Effector memory CD8-positive, alpha-beta T cell (primary cell): ENCODE measurements around the gene ZNF679.
A peak's percentile ranks its signal among the peaks of the same experiment; 100 is the strongest.
"Not testable (repeated sequence)": the region's sequence is repeated elsewhere in the genome, so short reads cannot be mapped to it uniquely, and the experiment has no call there.

Experiments
- ATAC-seq: fragments of 150-1000 bp; cut with Tn5 transposase; replicated peaks from 2 replicates; pipeline ENCODE4 v1.10.0; 2021; ENCODE audit warnings: mild to moderate bottlenecking, moderate library complexity
- DNase-seq, 3 experiments: peaks; one replicate each; pipeline ENCODE4 v3.0.0; 2021
- H3K27ac Mint-ChIP-seq, 2 donors: one replicate each; pipeline ENCODE4 v1.8.0; 2022; ENCODE audit warnings: mild to moderate bottlenecking in 2 of 2, mixed read lengths in 2 of 2, moderate library complexity in 2 of 2
- H3K27me3 Mint-ChIP-seq, 2 donors: one replicate each; pipeline ENCODE4 v1.8.0; 2022; ENCODE audit warnings: mixed read lengths in 2 of 2
- H3K36me3 Mint-ChIP-seq: one replicate; pipeline ENCODE4 v1.8.0; 2022; ENCODE audit warnings: mild to moderate bottlenecking, moderate library complexity, mixed read lengths; ENCODE audit not compliant: insufficient read depth
- H3K4me1 Mint-ChIP-seq, 2 donors: one replicate each; pipeline ENCODE4 v1.8.0; 2022; ENCODE audit warnings: low read depth in 2 of 2, mixed read lengths in 2 of 2
- H3K4me3 Mint-ChIP-seq, 2 donors: one replicate each; pipeline ENCODE4 v1.8.0; 2022; ENCODE audit warnings: mild to moderate bottlenecking in 2 of 2, mixed read lengths in 2 of 2, moderate library complexity in 2 of 2
- H3K9me3 Mint-ChIP-seq, 2 donors: one replicate each; pipeline ENCODE4 v1.8.0; 2022; ENCODE audit warnings: mixed read lengths in 2 of 2

Gene ZNF679

DNA sequence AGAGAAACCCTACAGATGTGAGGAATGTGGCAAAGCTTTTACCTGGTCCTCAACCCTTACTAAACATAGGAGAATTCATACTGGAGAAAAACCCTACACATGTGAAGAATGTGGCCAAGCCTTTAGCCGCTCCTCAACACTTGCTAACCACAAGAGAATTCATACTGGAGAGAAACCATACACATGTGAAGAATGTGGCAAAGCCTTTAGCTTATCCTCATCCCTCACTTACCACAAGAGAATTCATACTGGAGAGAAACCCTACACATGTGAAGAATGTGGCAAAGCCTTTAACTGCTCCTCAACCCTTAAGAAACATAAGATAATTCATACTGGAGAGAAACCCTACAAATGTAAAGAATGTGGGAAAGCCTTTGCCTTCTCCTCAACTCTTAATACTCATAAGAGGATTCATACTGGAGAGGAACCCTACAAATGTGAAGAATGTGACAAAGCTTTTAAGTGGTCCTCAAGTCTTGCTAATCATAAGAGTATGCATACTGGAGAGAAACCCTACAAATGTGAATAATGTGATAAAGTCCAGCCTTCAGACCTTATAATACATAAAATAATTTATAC, 38.2 kb downstream of the ZNF679 start:
- DNase-seq: no peak

DNA sequence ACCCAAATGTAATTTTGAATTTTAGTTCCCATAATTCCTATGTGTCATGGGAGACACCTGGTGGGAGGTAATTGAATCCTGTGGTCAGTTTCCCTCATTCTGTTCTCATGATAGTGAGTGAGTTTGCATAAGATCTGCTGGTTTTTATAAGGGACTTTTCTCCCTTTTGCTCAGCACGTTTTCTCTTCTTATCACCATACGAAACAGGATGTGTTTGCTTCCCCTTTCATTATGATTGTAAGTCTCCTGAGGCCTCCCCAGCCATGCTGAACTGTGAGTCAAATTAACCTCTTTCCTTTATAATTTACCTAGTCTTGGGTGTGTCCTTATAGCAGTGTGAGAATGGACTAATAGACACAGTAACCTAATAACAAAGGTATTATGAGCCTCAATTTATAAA, 49.4 kb downstream of the ZNF679 start:
- Mint-ChIP-seq H3K27ac (no peak overlapping the region), H3K27me3 (no peaks in the 10 kb centered on the region), H3K4me3 (no peak overlapping the region), H3K4me1 (no peaks in the 10 kb centered on the region), H3K36me3 (no peaks in the 10 kb centered on the region), H3K9me3 (no peaks in the 10 kb centered on the region)
- DNase-seq (no peak), ATAC-seq (no peak)

More for the DNA sequence above, 38.2 kb downstream of the ZNF679 start:
- Mint-ChIP-seq H3K27me3 (no peaks in the 10 kb centered on the region), H3K9me3 (peaks cover 4 to 16% of the 10 kb centered on the region in 2 donors), H3K4me1 (no peaks in the 10 kb centered on the region), H3K4me3 (no peak overlapping the region), H3K27ac (no peak overlapping the region), H3K36me3 (no peaks in the 10 kb centered on the region)
- ATAC-seq: no peak

DNA sequence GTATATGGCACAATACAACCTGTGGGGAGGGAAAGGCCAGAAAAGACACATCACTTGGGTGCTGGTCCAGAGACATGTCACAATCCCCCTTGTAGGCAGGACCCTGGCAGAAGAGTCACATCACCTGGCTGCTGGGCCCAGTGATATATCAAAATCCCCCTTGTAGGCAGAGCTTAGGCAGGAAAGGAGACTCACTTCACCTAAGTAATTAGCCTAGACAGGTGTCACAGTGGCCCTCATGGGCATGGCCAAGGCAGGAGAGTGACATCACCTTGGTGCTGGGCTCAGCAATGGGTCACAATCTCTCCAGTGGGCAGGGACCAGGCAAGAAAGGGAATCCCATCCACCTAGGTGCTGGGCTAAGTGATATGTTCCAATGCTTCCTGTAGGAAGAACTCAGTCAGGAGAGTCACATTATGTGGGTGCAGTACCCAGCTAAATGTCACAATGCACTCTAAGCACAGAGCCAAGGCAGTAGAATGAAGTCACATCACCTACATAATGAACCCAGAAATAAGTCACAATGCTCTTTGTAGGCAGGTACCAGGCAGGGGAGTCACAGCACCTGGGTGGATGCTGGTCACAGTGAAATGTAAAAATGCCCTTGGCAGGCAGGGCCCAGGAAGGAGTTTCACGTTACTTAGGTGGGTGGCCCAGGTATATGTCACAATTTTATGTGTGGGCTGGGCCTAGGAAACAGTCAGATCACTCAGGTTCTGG, 66.6 kb downstream of the ZNF679 start:
- no peaks in the 10 kb centered on the region for H3K4me1 Mint-ChIP-seq

DNA sequence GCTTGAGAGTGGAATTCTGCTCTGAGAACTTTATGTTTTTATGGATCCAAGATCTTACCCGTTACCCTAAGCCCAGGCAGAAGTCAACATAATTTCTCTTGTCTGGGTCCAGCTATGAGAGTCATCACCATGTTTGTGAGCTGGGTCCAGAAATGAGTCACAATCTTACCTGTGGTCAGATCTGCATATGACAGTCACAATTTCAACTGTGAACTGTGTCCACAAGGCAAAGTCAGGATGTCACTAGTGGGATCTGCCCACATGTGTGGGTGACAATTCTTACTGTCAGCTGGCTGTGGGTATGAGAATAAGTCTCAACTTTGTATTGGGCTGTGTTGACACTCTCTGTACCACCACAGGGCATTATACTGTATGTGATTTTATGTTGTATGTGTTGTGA, 69.1 kb downstream of the ZNF679 start:
- not testable (repeated sequence) for DNase-seq, ATAC-seq, H3K27ac Mint-ChIP-seq, H3K4me3 Mint-ChIP-seq, H3K4me1 Mint-ChIP-seq, H3K27me3 Mint-ChIP-seq, H3K9me3 Mint-ChIP-seq, H3K36me3 Mint-ChIP-seq

More for the DNA sequence above, 66.6 kb downstream of the ZNF679 start:
- no peaks in the 10 kb centered on the region for H3K27me3 Mint-ChIP-seq
- no peak overlapping the region for H3K27ac Mint-ChIP-seq
- no peaks in the 10 kb centered on the region for H3K9me3 Mint-ChIP-seq
- H3K36me3 Mint-ChIP-seq: no peaks in the 10 kb centered on the region
- DNase-seq (no peak), ATAC-seq (no peak)
- no peak overlapping the region for H3K4me3 Mint-ChIP-seq

DNA sequence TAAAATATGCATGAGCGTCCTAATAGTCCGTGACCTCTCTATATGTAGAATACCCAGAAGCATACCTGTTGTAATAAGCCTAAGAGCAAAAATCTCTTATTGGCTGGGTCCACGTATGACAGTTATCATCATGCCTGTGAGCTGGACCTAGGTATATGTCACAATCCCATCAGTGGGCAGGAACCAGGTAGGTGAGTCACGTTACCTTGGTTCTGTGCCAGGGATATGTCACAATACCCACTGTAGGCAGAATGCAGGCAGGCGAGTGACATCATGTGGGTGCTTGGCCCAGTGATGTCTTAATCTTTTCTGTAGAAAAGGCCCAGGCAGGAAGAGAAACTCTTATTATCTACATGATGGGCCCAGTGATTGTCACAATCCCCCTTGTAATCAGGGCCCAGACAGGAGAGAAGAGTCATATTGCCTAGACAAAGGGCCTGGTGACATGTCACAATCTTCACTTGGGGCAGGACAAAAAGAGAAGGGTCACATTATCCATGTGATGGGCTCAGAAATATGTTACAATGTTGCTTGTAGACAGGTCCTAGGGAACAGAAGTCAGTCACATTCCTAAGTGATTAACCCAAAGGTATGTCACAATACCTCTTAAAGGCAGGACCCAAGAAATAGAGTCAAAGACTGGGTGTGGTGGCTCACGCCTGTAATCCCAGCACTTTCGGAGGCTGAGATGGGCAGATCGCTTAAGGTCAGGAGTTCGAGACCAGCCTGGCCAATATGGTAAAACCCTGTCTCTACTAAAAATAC, 72.5 kb downstream of the ZNF679 start:
- Mint-ChIP-seq H3K4me1 (no peaks in the 10 kb centered on the region), H3K36me3 (no peaks in the 10 kb centered on the region), H3K4me3 (no peak overlapping the region), H3K27ac (no peak overlapping the region), H3K9me3 (no peaks in the 10 kb centered on the region), H3K27me3 (no peaks in the 10 kb centered on the region)
- no peak for ATAC-seq
- DNase-seq: no peak

DNA sequence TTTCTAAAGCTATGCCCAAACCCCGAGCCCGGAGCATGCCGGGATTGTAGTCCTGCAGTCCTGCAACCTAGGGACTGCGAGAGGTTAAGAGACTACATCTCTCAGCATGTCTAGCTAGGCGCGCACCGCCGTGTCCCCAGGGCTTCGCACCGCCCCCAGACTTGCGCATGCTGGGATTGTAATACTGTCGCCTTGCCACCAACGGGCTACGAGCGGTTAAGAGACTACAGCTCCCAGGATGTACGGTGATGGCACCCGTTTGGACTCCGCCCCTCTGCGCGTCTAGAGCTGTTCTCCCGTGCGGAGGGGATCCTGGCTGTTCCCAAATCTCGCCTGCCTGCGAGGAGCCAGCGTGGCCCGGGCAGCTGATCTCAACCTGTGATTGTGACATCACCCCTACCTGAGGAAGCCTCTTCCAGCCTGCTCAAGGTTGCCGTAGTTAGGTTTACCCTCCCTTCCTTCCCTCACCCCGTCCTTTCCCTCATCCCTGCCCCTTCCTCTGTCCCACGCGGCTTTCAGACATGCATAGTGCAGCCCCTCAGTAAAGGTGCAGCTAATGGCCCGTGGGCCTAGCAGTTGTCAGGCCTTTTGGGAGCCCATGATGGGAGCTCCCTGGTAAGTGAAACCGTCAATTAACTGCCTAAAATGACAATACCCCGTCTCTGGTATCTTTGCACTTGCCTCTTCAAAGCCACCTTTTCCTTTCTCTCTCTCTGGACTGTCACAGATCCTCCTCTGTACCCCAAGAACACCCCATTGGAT, 79.2 kb downstream of the ZNF679 start:
- H3K36me3 Mint-ChIP-seq: peaks cover 4% of the 10 kb centered on the region

DNA sequence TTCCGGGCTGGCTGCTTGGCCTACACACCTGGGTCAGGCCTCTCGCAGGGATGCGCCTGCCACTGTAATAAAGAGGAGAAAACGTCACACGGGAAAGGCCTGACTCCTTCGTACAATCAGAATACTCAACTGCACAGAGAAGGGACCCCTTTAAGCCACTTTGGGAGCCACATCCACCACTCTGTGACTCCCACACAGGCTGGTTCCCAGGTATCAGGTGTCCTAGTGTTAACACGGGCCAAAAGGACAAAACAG, 79.7 kb downstream of the ZNF679 start:
- Mint-ChIP-seq H3K27me3 (no peaks in the 10 kb centered on the region), H3K27ac (peak overlapping the region; percentile 99 to 100), H3K9me3 (no peaks in the 10 kb centered on the region), H3K36me3 (peaks cover 4% of the 10 kb centered on the region), H3K4me3 (peak overlapping the region; percentile 100), H3K4me1 (peaks cover 19 to 21% of the 10 kb centered on the region in 2 donors)
- ATAC-seq (no peak), DNase-seq (no peak)

More for the DNA sequence above, 79.2 kb downstream of the ZNF679 start:
- Mint-ChIP-seq H3K27me3 (no peaks in the 10 kb centered on the region), H3K27ac (peak overlapping the region; percentile 99 to 100), H3K9me3 (no peaks in the 10 kb centered on the region), H3K4me3 (peak overlapping the region; percentile 100), H3K4me1 (peaks cover 19 to 21% of the 10 kb centered on the region in 2 donors)
- peak; percentile 98 for ATAC-seq
- peak; percentile 90 to 93 (median 90) for DNase-seq

DNA sequence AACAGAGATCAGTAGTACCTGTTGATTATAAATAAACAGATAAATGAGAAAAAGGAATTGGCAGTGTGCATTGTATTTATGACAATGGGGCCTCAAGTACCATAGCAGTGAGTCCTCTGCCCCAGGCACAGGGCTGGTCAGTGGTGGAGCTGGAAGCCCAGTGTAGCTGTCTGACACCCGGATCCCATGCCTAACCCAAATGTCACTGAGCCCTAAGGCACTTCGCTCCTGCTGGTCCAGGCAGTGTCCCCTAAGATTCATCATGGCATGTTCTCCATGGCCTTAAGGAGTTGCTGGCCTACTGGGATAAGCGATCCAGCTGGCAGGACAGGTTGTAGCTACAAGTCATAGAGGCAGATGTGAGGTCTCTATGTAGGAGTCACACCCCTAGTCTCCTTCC, 82.2 kb downstream of the ZNF679 start:
- Mint-ChIP-seq H3K4me3 (no peak overlapping the region), H3K36me3 (peaks cover 10% of the 10 kb centered on the region), H3K4me1 (peaks cover 34% of the 10 kb centered on the region in 2 donors), H3K9me3 (no peaks in the 10 kb centered on the region), H3K27ac (no peak overlapping the region), H3K27me3 (no peaks in the 10 kb centered on the region)
- no peak for DNase-seq
- ATAC-seq: no peak

DNA sequence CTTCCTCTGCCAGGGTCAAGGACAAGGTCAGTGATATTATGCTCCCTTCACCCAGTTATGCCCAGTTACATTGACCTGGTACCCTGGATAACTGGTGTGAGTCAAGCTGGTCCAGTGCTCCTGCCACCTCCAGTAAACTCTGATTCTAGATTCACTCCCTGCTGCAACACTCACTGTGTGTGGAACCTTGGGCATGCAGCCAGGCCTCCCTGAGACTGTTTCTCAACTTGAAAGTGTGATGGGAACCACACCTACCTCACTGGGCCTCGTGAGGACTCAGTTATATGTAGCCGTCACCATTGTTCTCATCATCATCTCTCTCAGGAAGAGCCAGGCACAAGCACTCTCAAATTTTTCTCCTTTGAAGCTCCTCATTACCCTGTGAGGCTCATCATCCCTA, 84.6 kb downstream of the ZNF679 start:
- Mint-ChIP-seq H3K36me3 (peaks cover 6% of the 10 kb centered on the region), H3K4me3 (peak overlapping the region; percentile 6 to 15), H3K27me3 (no peaks in the 10 kb centered on the region), H3K9me3 (no peaks in the 10 kb centered on the region), H3K27ac (peak overlapping the region; percentile 94), H3K4me1 (peaks cover 18 to 22% of the 10 kb centered on the region in 2 donors)
- no peak for ATAC-seq
- DNase-seq: no peak

DNA sequence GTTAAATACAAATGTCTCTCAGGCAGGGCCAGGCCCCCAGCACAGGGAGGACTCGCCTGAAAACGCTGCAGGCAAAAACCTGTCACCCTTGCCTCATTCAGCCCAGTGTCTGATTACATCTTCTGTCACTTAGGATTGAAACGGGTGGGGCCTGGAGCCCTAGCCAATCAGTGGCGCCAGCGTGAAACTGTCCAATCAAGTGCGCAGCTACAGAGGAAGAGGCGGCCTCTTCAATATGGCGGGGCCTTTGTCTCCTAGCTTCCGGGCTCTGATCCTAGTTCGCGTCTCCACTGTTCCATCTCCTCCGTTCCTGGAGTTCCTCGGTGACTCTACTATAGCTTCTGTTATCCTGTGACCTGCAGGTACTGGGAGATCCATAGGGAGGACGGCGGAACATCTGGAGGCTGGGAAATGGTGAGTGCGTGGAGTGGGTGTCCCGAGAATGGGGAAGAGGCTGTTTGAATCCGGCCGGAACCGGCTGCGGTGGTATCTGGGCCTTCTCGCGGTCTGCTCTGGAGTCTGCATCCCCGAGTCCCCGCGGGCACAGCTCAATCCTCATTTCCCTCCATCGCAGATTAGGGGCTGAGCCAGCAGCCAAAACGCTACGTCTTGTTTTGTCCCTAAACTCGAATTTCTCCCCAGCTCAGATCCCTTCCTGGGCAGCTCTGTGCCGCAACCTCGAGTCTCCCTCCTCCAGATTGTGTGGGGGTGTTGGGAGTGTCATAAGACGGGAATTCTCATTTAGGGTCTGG, 85.6 kb downstream of the ZNF679 start, which contains the start of gene ZNF736:
Gene ZNF736, plus strand, starts transcription at position 222 of the 752 bp plus-strand sequence. Its CDS starts 190 bp downstream, at position 412.
- Mint-ChIP-seq H3K27me3 (no peaks in the 10 kb centered on the region), H3K4me3 (peak within 1 kb of the TSS; percentile 91 to 94), H3K27ac (peak within 1 kb of the TSS; percentile 94), H3K4me1 (peaks cover 19 to 20% of the 10 kb centered on the region in 2 donors), H3K9me3 (no peaks in the 10 kb centered on the region), H3K36me3 (peaks cover 6% of the 10 kb centered on the region)
- ATAC-seq: peak; percentile 99
- DNase-seq: peak; percentile 84 to 88 (median 85)

DNA sequence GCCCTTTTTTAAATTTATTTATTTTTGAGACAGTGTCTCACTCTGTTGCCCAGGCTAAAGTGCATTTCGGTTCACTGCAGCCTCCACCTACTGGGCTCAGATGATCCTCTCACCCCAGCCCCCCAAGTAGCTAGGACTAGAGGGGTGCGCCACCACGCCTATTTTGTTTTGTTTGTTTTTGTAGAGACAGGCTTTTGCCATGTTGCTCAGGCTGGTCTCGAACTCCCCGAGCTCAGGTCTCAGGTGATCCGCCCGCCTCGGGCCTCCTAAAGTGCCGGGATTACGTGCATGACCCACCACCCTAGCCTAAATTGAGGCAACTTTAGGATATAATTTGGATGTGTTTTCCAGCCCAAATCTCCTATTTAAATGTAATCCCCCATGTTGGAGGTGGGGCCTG, 86.3 kb downstream of the ZNF679 start:
- peaks cover 19 to 20% of the 10 kb centered on the region in 2 donors for H3K4me1 Mint-ChIP-seq
- DNase-seq (no peak), ATAC-seq (no peak)
- peaks cover 6% of the 10 kb centered on the region for H3K36me3 Mint-ChIP-seq
- peak overlapping the region; percentile 94 for H3K27ac Mint-ChIP-seq
- peak overlapping the region; percentile 91 to 94 for H3K4me3 Mint-ChIP-seq
- no peaks in the 10 kb centered on the region for H3K9me3 Mint-ChIP-seq
- H3K27me3 Mint-ChIP-seq: no peaks in the 10 kb centered on the region

DNA sequence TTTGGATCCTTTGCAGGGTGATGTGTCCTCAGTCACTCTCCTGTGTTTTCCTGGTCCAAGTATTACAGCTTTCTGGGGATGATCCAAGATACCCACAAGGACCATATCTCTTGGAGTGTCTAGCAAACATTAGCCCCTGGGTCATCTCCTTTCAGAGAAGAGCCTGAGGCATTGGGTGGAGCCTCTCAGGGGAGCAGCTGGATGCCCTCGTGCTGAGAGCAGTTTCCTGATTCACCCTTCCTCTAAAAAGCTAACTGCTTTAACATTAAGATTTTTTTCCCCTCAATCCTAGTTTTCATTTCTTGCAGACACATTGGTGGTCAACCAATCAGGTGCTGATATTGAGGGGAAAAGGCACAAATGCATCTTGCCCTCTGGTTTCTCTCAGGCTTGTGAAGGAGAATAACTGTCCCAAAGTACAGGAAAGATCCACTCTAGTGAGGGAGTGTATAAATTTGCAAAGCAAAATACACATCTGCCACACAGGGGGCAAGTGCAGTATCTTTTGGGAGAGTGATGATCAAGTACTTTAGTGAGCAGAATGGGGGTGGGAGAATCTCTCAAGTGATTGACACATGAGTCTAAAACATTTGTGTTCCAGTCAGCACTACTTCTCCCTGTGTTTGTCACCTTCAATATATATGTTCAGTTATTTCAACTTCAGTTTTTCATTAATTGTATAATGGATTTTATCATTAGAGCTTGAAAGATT, 87.9 kb downstream of the ZNF679 start:
- ATAC-seq, H3K4me3 Mint-ChIP-seq, H3K27ac Mint-ChIP-seq, H3K27me3 Mint-ChIP-seq, H3K36me3 Mint-ChIP-seq, DNase-seq, H3K9me3 Mint-ChIP-seq: not testable (repeated sequence)
- H3K4me1 Mint-ChIP-seq: peaks cover 19 to 23% of the 10 kb centered on the region in 2 donors
